ENCODE measurements around the gene SNX1. TPM values are rescaled to one million over a fixed set of nuclear protein-coding genes. Genes with fewer than 3 reads are reported as not detected.

SNX1 gene
- total RNA-seq, 3 donors from 2014 or later (not counting 1 experiment from before 2014, with no cell fraction given), result 110 to 141 (median 111) TPM

- H3K4me3 ChIP-seq (ENCODE audit: low read length), result no peak overlapping the region
- Mint-ChIP-seq H3K36me3 (peaks cover 2% of the 10 kb centered on the region), H3K9me3 (no peaks in the 10 kb centered on the region), H3K27ac (no peak overlapping the region), H3K4me3 (no peak overlapping the region), H3K4me1 (peaks cover 0 to under 1% of the 10 kb centered on the region in 2 donors), H3K27me3 (ENCODE audit: low read depth in 2 of 2) (no peaks in the 10 kb centered on the region)
- H3K4me1 ChIP-seq (ENCODE audit: control insufficient read depth, insufficient read depth, low read length), result no peaks in the 10 kb centered on the region
- ATAC-seq (no peak), DNase-seq (no peak)
- no peak overlapping the region for H3K27ac ChIP-seq (ENCODE audit: low read length)
- intact Hi-C loops (cut with micrococcal nuclease), result no loop called here
- no peaks in the 10 kb centered on the region for H3K27me3 ChIP-seq (ENCODE audit: control insufficient read depth, insufficient read depth, low read length)
- no peak for TF ChIP-seq CTCF (IDR thresholded peaks at IDR 0.05)
- H3K36me3 ChIP-seq (ENCODE audit: control insufficient read depth, insufficient read depth, low read length), result peaks cover 31% of the 10 kb centered on the region
- H3K9me3 ChIP-seq (ENCODE audit: control insufficient read depth, insufficient read depth, low read length), result no peaks in the 10 kb centered on the region
- WGBS (ENCODE audit: insufficient coverage), result 96% methylated on average over 6 of the region's 6 CpGs
These were observed 47.5 kb downstream of the SNX1 start for GRCh38 chr15:64143276-64143675.

DNA sequence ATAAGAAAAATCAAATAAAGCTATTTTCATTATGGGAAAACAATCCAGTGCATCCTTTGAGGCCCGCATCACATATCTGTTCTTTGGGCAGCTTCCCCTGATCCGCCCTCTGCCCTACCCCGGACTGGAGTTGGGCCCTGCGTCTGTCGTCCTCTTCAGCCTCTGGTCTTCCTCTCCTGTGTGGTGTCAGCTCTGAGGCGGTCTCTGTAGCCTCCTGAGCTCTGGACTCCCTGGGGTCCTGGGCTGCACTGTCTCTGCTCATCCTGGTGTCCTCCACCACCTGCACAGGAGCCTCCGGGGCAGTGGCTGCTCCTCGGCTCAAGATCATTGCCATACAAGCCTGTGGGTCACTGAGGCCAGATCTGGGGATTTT lies 48.4 kb downstream of the SNX1 start:
- 81% methylated on average over 8 of the region's 8 CpGs for WGBS (ENCODE audit: insufficient coverage)
- Histone ChIP-seq H3K27me3 (ENCODE audit: control insufficient read depth, insufficient read depth, low read length) (no peaks in the 10 kb centered on the region), H3K9me3 (ENCODE audit: control insufficient read depth, insufficient read depth, low read length) (no peaks in the 10 kb centered on the region), H3K4me1 (ENCODE audit: control insufficient read depth, insufficient read depth, low read length) (no peaks in the 10 kb centered on the region), H3K4me3 (ENCODE audit: low read length) (no peak overlapping the region), H3K36me3 (ENCODE audit: control insufficient read depth, insufficient read depth, low read length) (peaks cover 25% of the 10 kb centered on the region), H3K27ac (ENCODE audit: low read length) (no peak overlapping the region)
- no peak overlapping the region for H3K4me3 Mint-ChIP-seq
- no peaks in the 10 kb centered on the region for H3K4me1 Mint-ChIP-seq
- no peaks in the 10 kb centered on the region for H3K27me3 Mint-ChIP-seq (ENCODE audit: low read depth in 2 of 2)
- no peaks in the 10 kb centered on the region for H3K36me3 Mint-ChIP-seq
- ATAC-seq (no peak), DNase-seq (no peak)
- H3K27ac Mint-ChIP-seq, result no peak overlapping the region
- no peaks in the 10 kb centered on the region for H3K9me3 Mint-ChIP-seq
- intact Hi-C loops (cut with micrococcal nuclease), result no loop called here
- no peak for TF ChIP-seq CTCF (IDR thresholded peaks at IDR 0.05)

GRCh38 chr15:64144565-64145281 lies 48.9 kb downstream of the SNX1 start:
- Histone ChIP-seq H3K27ac (ENCODE audit: low read length) (no peak overlapping the region), H3K27me3 (ENCODE audit: control insufficient read depth, insufficient read depth, low read length) (no peaks in the 10 kb centered on the region), H3K9me3 (ENCODE audit: control insufficient read depth, insufficient read depth, low read length) (no peaks in the 10 kb centered on the region), H3K4me3 (ENCODE audit: low read length) (no peak overlapping the region), H3K4me1 (ENCODE audit: control insufficient read depth, insufficient read depth, low read length) (no peaks in the 10 kb centered on the region), H3K36me3 (ENCODE audit: control insufficient read depth, insufficient read depth, low read length) (peaks cover 25% of the 10 kb centered on the region)
- no peak for TF ChIP-seq CTCF (IDR thresholded peaks at IDR 0.05)
- DNase-seq (no peak), ATAC-seq (peak in 1 of 3 donors; percentile 28)
- Mint-ChIP-seq H3K27ac (no peak overlapping the region), H3K4me3 (no peak overlapping the region), H3K36me3 (no peaks in the 10 kb centered on the region), H3K9me3 (no peaks in the 10 kb centered on the region), H3K27me3 (ENCODE audit: low read depth in 2 of 2) (no peaks in the 10 kb centered on the region), H3K4me1 (peaks cover 0 to 5% of the 10 kb centered on the region in 2 donors)
- 83% methylated on average over 14 of the region's 14 CpGs for WGBS (ENCODE audit: insufficient coverage)
- intact Hi-C loops (cut with micrococcal nuclease), result no loop called here

- WGBS (ENCODE audit: insufficient coverage), result 95% methylated on average over 6 of the region's 6 CpGs
- no peak overlapping the region for H3K27ac ChIP-seq (ENCODE audit: low read length)
- no peak overlapping the region for H3K4me3 ChIP-seq (ENCODE audit: low read length)
- H3K9me3 ChIP-seq (ENCODE audit: control insufficient read depth, insufficient read depth, low read length), result no peaks in the 10 kb centered on the region
- DNase-seq, result no peak
- Mint-ChIP-seq H3K27ac (no peak overlapping the region), H3K36me3 (no peaks in the 10 kb centered on the region), H3K4me1 (peaks cover 0 to 10% of the 10 kb centered on the region in 2 donors), H3K9me3 (no peaks in the 10 kb centered on the region), H3K4me3 (no peak overlapping the region), H3K27me3 (ENCODE audit: low read depth in 2 of 2) (peaks cover 0 to 2% of the 10 kb centered on the region in 2 donors)
- no peak for ATAC-seq
- peaks cover 1% of the 10 kb centered on the region for H3K27me3 ChIP-seq (ENCODE audit: control insufficient read depth, insufficient read depth, low read length)
- TF ChIP-seq CTCF (IDR thresholded peaks at IDR 0.05), result no peak
- peaks cover 23% of the 10 kb centered on the region for H3K36me3 ChIP-seq (ENCODE audit: control insufficient read depth, insufficient read depth, low read length)
- peaks cover 6% of the 10 kb centered on the region for H3K4me1 ChIP-seq (ENCODE audit: control insufficient read depth, insufficient read depth, low read length)
- intact Hi-C loops (cut with micrococcal nuclease), result no loop called here
These were observed 50.3 kb downstream of the SNX1 start for GRCh38 chr15:64146041-64146440.

All from natural killer cell (primary cell).